Central memory CD4-positive, alpha-beta T cell (primary cell): Measurements from ENCODE around the gene KRT35.

Source experiments
- DNase-seq: peaks from one replicate; pipeline ENCODE4 v3.0.0; 2022

KRT35 gene

GRCh38 chr17:41486809-41487530, 6.0 kb upstream of the KRT35 start:
- no peak for DNase-seq

GRCh38 chr17:41486316-41486715, 5.4 kb upstream of the KRT35 start:
- no peak for DNase-seq

- DNase-seq, result no peak
Observed at GRCh38 chr17:41484920-41485904, 4.3 kb upstream of the KRT35 start.

GRCh38 chr17:41483991-41484826, 3.3 kb upstream of the KRT35 start:
- no peak for DNase-seq

GRCh38 chr17:41483531-41483930, 2.6 kb upstream of the KRT35 start:
- DNase-seq, result no peak

- DNase-seq, result no peak
Observed at GRCh38 chr17:41480581-41480980, 370 bp downstream of the KRT35 start.

- DNase-seq, result no peak
Observed at GRCh38 chr17:41480136-41480535, 815 bp downstream of the KRT35 start.

- no peak for DNase-seq
Observed at GRCh38 chr17:41478237-41478636, 2.7 kb downstream of the KRT35 start.

- DNase-seq, result no peak
Observed at GRCh38 chr17:41476866-41477815, 3.8 kb downstream of the KRT35 start.

GRCh38 chr17:41475421-41475820, 5.5 kb downstream of the KRT35 start:
- DNase-seq, result no peak

GRCh38 chr17:41474863-41475262, 6.1 kb downstream of the KRT35 start:
- no peak for DNase-seq

GRCh38 chr17:41468346-41468745, 12.6 kb downstream of the KRT35 start:
- DNase-seq, result no peak

- no peak for DNase-seq
Observed at GRCh38 chr17:41467561-41467960, 13.4 kb downstream of the KRT35 start.

- no peak for DNase-seq
Observed at GRCh38 chr17:41466988-41467387, 14.0 kb downstream of the KRT35 start, which contains the start of gene KRT32. Gene KRT32, minus strand, starts transcription at chr17:41467386. Its CDS starts 61 bp downstream, at chr17:41467325.

- DNase-seq, result no peak
Observed at GRCh38 chr17:41464682-41465081, 16.3 kb downstream of the KRT35 start.

GRCh38 chr17:41464173-41464572, 16.8 kb downstream of the KRT35 start:
- no peak for DNase-seq

GRCh38 chr17:41463746-41464145, 17.2 kb downstream of the KRT35 start:
- DNase-seq, result no peak

- no peak for DNase-seq
Observed at GRCh38 chr17:41462705-41463104, 18.2 kb downstream of the KRT35 start.

- no peak for DNase-seq
Observed at GRCh38 chr17:41457676-41458075, 23.3 kb downstream of the KRT35 start.

GRCh38 chr17:41456204-41456603, 24.7 kb downstream of the KRT35 start:
- DNase-seq, result no peak

GRCh38 chr17:41455236-41455635, 25.7 kb downstream of the KRT35 start:
- DNase-seq, result no peak

GRCh38 chr17:41453066-41453465, 27.9 kb downstream of the KRT35 start:
- no peak for DNase-seq
